GM18511 (cell line): ENCODE data around the gene BCAS4.
A peak's percentile ranks its signal among the peaks of the same experiment; 100 is the strongest.

Experiments used
- ATAC-seq: cut with Tn5 transposase; IDR thresholded peaks from one replicate; pipeline ENCODE4 v1.9.1; 2021; ENCODE audit warnings: mild to moderate bottlenecking, moderate library complexity; ENCODE audit not compliant: unreplicated experiment

BCAS4 gene

GRCh38 chr20:50898475-50898874, 103.6 kb downstream of the BCAS4 start:
- no peak for ATAC-seq

GRCh38 chr20:50900261-50900660, 105.4 kb downstream of the BCAS4 start:
- no peak for ATAC-seq

DNA sequence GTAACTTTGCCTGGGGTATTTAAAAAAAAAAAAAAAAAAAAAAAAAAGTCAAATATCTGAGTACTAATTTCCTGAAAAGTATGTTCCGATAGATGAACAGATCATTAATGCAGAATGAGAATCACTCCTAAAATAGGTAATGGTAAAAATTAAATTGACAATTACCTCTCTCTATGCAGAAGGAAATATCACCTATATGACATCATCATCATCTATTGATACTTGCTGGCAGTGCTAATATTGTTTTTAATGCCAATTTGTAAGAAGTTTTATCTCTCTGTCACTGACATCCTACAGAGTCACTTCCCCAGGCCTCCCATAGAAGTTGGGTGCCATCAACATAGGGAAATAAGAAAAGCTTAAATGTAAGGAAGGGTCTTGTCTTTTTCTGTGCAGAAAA, 106.4 kb downstream of the BCAS4 start:
- no peak for ATAC-seq

- ATAC-seq, result no peak
Measured at GRCh38 chr20:50903353-50904051, 108.6 kb downstream of the BCAS4 start.

GRCh38 chr20:50904067-50904570, 109.3 kb downstream of the BCAS4 start:
- ATAC-seq, result no peak

- ATAC-seq, result no peak
Measured at GRCh38 chr20:50909413-50909812, 114.6 kb downstream of the BCAS4 start.

GRCh38 chr20:50911030-50911429, 116.2 kb downstream of the BCAS4 start:
- no peak for ATAC-seq

DNA sequence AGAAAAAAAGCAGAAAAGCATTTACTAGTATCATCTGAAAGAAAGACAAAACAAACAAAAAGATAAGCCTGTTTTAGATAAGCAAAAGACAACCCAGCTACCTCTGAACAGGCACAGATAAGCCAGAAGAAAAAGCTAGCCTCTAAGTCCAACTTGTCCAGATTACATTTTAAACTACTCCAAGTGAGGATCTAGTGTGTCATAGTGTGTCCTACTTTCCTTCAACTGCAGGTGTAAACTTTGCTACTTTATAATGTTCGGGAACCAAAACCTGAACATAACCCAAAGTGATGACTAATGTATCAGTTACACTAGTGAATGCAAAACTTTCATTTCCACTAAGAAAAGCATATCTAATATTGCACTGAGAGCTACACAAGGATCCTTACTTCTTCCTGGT, 116.9 kb downstream of the BCAS4 start:
- peak; percentile 75 for ATAC-seq

GRCh38 chr20:50913690-50914375, 119.0 kb downstream of the BCAS4 start:
- ATAC-seq, result no peak

- no peak for ATAC-seq
Measured at GRCh38 chr20:50915424-50915823, 120.6 kb downstream of the BCAS4 start.

DNA sequence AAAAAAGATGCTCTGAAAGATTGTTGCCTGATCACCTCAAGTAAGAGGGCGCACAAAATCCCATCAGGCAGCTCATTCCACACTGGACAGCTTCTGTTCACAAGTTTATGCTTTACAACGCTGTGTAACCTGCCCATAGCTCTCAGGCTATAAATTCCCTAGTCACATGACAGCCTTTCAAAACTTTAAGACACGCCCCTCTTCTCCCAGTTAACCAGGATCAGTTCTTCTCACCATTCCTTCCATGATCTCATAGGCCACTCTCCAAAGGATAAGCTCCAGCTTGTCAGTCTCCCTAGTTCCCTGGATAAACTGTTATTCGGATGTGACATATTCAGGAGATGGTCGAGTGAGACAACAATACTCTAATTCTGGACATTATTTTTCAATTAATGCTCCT, 121.4 kb downstream of the BCAS4 start:
- ATAC-seq, result no peak

GRCh38 chr20:50916934-50917333, 122.1 kb downstream of the BCAS4 start:
- no peak for ATAC-seq

DNA sequence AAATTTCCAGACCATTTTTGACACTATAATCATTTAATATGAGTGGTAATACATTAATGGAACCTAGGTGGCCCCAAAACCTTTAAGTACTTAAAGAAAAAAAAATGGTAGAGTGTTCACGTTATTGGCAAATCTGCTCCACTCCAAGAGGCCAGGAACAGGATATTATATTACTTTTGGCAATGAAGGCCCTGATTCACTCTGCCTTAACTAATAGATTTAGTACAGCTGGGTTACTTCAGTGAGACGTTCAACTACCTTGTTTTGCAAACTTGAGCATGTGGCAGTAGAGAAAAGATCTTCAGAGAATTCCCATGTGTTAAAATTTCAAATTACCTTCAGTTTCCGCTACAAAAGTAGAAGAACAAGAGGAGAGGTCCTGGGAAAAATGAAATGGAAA, 123.5 kb downstream of the BCAS4 start:
- no peak for ATAC-seq

DNA sequence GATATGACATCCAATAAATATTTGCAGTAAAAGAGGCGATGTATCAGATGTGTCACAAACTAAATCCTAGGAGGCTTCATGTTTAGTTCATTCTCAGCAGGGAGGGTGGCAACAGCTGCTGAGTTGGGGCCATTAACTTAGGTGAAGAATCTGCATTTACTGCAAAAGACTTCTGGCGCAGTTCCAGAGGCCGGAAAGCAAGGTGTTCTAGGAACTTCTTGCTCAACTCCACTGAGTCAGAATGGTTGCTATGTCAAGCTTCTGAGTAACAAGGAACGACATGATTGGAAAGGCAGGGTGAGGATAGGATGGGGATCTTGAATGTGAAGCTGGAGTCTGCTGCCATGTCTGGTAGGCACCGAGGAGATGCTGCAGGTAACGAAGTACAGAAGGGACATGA, 124.7 kb downstream of the BCAS4 start:
- no peak for ATAC-seq

GRCh38 chr20:50920997-50921396, 126.1 kb downstream of the BCAS4 start:
- peak; percentile 44 for ATAC-seq

- ATAC-seq, result no peak
Measured at GRCh38 chr20:50921803-50922501, 127.1 kb downstream of the BCAS4 start.

GRCh38 chr20:50924261-50924920, 129.5 kb downstream of the BCAS4 start:
- ATAC-seq, result no peak

DNA sequence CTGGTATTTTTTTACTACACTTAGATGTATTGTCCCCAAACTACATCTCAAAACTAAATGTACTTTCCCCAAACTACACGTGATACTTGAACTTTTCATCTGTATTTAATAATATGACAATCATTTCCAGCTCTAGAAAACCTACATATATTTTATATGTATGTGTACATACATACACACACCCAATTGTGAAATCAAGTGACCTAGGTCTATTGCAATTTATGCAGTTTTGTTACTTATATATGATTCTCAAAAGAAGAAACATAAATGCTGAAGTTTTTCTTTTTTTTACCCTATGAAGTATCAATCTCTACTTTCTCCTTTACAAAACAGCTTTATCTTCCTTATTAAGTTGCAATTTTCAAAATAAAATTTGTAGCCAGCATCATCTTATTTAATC, 131.7 kb downstream of the BCAS4 start:
- no peak for ATAC-seq
